A673 (cell line): ENCODE measurements around the gene UTF1. TPM values are rescaled to one million over a fixed set of nuclear protein-coding genes. Genes with fewer than 3 reads are reported as not detected.

Experiments used
- BruUV-seq: library from RNA; stranded (reverse); fragments of 400-500 nt; replicated peaks from 2 replicates; lab custom pipeline; 2021; lab: Mats Ljungman, UMichigan
- CTCF ChIA-PET: fragments of 300-600 bp; sonication (Branson Sonifier 250); formaldehyde crosslinking; loops from one replicate; lab custom pipeline; 2022; ENCODE audit warnings: antibody characterized with exemption; lab: Charles Lee
- POLR2A ChIA-PET: fragments of 300-600 bp; sonication (Branson Sonifier 250); formaldehyde crosslinking; loops from one replicate; lab custom pipeline; 2022; ENCODE audit warnings: antibody characterized with exemption; ENCODE audit not compliant: low non-redundant PET; lab: Charles Lee
- DNase-seq: peaks from one replicate; pipeline ENCODE4 v3.0.0-alpha.2; 2015; ENCODE audit warnings: low spot score
- H3K27ac ChIP-seq: fragments of 200-600 bp; sonication (generic); 2 replicates; pipeline ENCODE4 v1.5.1; 2016; ENCODE audit warnings: mixed run types, low read depth, mild to moderate bottlenecking, mixed read lengths, antibody characterized with exemption, low read length; ENCODE audit not compliant: poor library complexity, severe bottlenecking
- H3K27me3 ChIP-seq: fragments of 200-600 bp; sonication (generic); replicated peaks from 2 replicates; pipeline ENCODE4 v1.6.1; 2017; ENCODE audit warnings: mixed run types, low read depth, mild to moderate bottlenecking, mixed read lengths, antibody characterized with exemption, low read length; ENCODE audit not compliant: insufficient read depth, poor library complexity
- H3K36me3 ChIP-seq: fragments of 200-600 bp; sonication (generic); 2 replicates; pipeline ENCODE4 v1.6.1; 2016; ENCODE audit warnings: mixed run types, mild to moderate bottlenecking, mixed read lengths, antibody characterized with exemption, low read length; ENCODE audit not compliant: insufficient read depth, poor library complexity, severe bottlenecking
- H3K4me1 ChIP-seq: fragments of 200-600 bp; sonication (generic); 2 replicates; pipeline ENCODE4 v1.6.1; 2017; ENCODE audit warnings: mixed run types, mild to moderate bottlenecking, mixed read lengths, antibody characterized with exemption, low read length; ENCODE audit not compliant: insufficient read depth, poor library complexity, severe bottlenecking
- H3K4me3 ChIP-seq: fragments of 200-600 bp; sonication (generic); 2 replicates; pipeline ENCODE4 v1.5.1; 2016; ENCODE audit warnings: low read depth, mixed run types, mild to moderate bottlenecking, mixed read lengths, low read length; ENCODE audit not compliant: poor library complexity, severe bottlenecking
- H3K9me3 ChIP-seq: fragments of 200-600 bp; sonication (generic); 2 replicates; pipeline ENCODE4 v1.6.1; 2016; ENCODE audit warnings: mixed run types, low read depth, mild to moderate bottlenecking, mixed read lengths, antibody characterized with exemption, low read length; ENCODE audit not compliant: poor library complexity, severe bottlenecking
- CTCF ChIP-seq: fragments of 300-800, 200-600 bp; sonication (generic); conservative IDR thresholded peaks from 2 replicates; pipeline ENCODE4 v1.5.1; 2017; ENCODE audit warnings: low read depth, mild to moderate bottlenecking, antibody characterized with exemption, low read length, moderate library complexity, mixed read lengths
- EZH2 ChIP-seq: fragments of 200-600 bp; sonication (generic); IDR thresholded peaks from 2 replicates; pipeline ENCODE4 v1.6.1; 2017; ENCODE audit warnings: borderline replicate concordance, low read depth, mild to moderate bottlenecking, mixed read lengths, antibody characterized with exemption, low read length; ENCODE audit not compliant: poor library complexity, severe bottlenecking
- intact Hi-C: fragments of 100-400 bp; cut with micrococcal nuclease; formaldehyde crosslinking; loops from one replicate; pipeline ENCODE4 v1.10.0; 2022; ENCODE audit not compliant: unreplicated experiment
- total RNA-seq: library from RNA; stranded (reverse); gene quantifications from 2 replicates; pipeline ENCODE4 v1.2.3, GENCODE V29; 2021

The UTF1 gene
- total RNA-seq, 1 experiment from 2014 or later, result not detected

GRCh38 chr10:133266056-133266795 lies 36.2 kb downstream of the UTF1 start:
- CTCF ChIA-PET, result no interaction called here
- POLR2A ChIA-PET, result no interaction called here

GRCh38 chr10:133267293-133267692 lies 37.3 kb downstream of the UTF1 start:
- intact Hi-C loops, result no loop called here
- Histone ChIP-seq H3K27ac (no peak overlapping the region), H3K27me3 (no peaks in the 10 kb centered on the region), H3K4me3 (no peak overlapping the region), H3K9me3 (no peaks in the 10 kb centered on the region), H3K36me3 (no peaks in the 10 kb centered on the region), H3K4me1 (no peaks in the 10 kb centered on the region)
- POLR2A ChIA-PET, result interaction anchor here (0.6 kb wide), 1 partner anchor 33 kb away, joined by 3 read pairs; no protein-coding TSS in a partner anchor
- CTCF ChIA-PET, result no interaction called here
- no peak for DNase-seq
- BruUV-seq, result no TSS peak
- TF ChIP-seq EZH2, result no peak
- no peak for TF ChIP-seq CTCF

More at GRCh38 chr10:133266056-133266795, 36.2 kb downstream of the UTF1 start:
- BruUV-seq, result no TSS peak
- Histone ChIP-seq H3K4me3 (no peak overlapping the region), H3K36me3 (no peaks in the 10 kb centered on the region), H3K27me3 (no peaks in the 10 kb centered on the region), H3K4me1 (peaks cover 2% of the 10 kb centered on the region), H3K9me3 (no peaks in the 10 kb centered on the region), H3K27ac (no peak overlapping the region)
- no peak for DNase-seq
- TF ChIP-seq CTCF, result no peak
- no peak for TF ChIP-seq EZH2
- intact Hi-C loops, result no loop called here

GRCh38 chr10:133267829-133268228 lies 37.8 kb downstream of the UTF1 start:
- ChIA-PET CTCF (no interaction called here), POLR2A (interaction anchor here (0.6 kb wide), 1 partner anchor 32 kb away, joined by 3 read pairs; no protein-coding TSS in a partner anchor)
- no peaks in the 10 kb centered on the region for H3K9me3 ChIP-seq
- H3K36me3 ChIP-seq, result no peaks in the 10 kb centered on the region
- H3K4me3 ChIP-seq, result no peak overlapping the region
- no peak for DNase-seq
- no peak for TF ChIP-seq CTCF
- TF ChIP-seq EZH2, result no peak
- no peaks in the 10 kb centered on the region for H3K27me3 ChIP-seq
- intact Hi-C loops, result no loop called here
- no peak overlapping the region for H3K27ac ChIP-seq
- BruUV-seq, result no TSS peak
- no peaks in the 10 kb centered on the region for H3K4me1 ChIP-seq
